HCT116 (cell line): ENCODE measurements around the gene UCK1.

Experiments used
- CTCF ChIP-seq, 3 experiments: fragments of 200-600 bp in 1 of 3; sonication (generic) in 1 of 3; IDR thresholded peaks in 2 of 3; conservative IDR thresholded peaks in 1 of 3; 2 replicates each; pipeline ENCODE4 v1.5.1; 2012 to 2017; ENCODE audit warnings: low read depth in 2 of 3, low read length in 2 of 3, antibody characterized with exemption in 1 of 3, borderline replicate concordance in 1 of 3, control low read depth in 1 of 3, mild to moderate bottlenecking in 1 of 3, mixed read lengths in 1 of 3, mixed run types in 1 of 3, moderate library complexity in 1 of 3; ENCODE audit not compliant: insufficient read depth in 1 of 3
- EGR1 ChIP-seq: IDR thresholded peaks from 2 replicates; pipeline ENCODE4 v1.6.1; 2012; ENCODE audit warnings: low read depth
- ELF1 ChIP-seq: IDR thresholded peaks from 2 replicates; pipeline ENCODE4 v1.6.1; 2012; ENCODE audit warnings: low read depth, borderline replicate concordance
- EZH2 ChIP-seq: fragments of 200-600 bp; sonication (generic); IDR thresholded peaks from 2 replicates; pipeline ENCODE4 v1.6.1; 2017; ENCODE audit warnings: antibody characterized with exemption, mixed run types
- EZH2phosphoT487 ChIP-seq: fragments of 200-600 bp; IDR thresholded peaks from 2 replicates; pipeline ENCODE4 v1.6.1; 2018; ENCODE audit warnings: antibody characterized with exemption, borderline replicate concordance
- JUND ChIP-seq: IDR thresholded peaks from 2 replicates; pipeline ENCODE4 v1.6.1; 2012
- MAX ChIP-seq: IDR thresholded peaks from 2 replicates; pipeline ENCODE4 v1.6.1; 2012
- POLR2A ChIP-seq: IDR thresholded peaks from 2 replicates; pipeline ENCODE4 v1.7.0; 2011; ENCODE audit warnings: borderline replicate concordance; ENCODE audit not compliant: insufficient read depth, insufficient read length; ENCODE audit errors: extremely low read depth
- POLR2AphosphoS5 ChIP-seq: IDR thresholded peaks from 2 replicates; pipeline ENCODE4 v1.6.1; 2011; ENCODE audit warnings: mild to moderate bottlenecking, low read depth, low read length, moderate library complexity
- REST ChIP-seq: IDR thresholded peaks from 2 replicates; pipeline ENCODE4 v1.6.1; 2012; ENCODE audit warnings: low read depth
- SP1 ChIP-seq: IDR thresholded peaks from 2 replicates; pipeline ENCODE4 v1.6.1; 2012; ENCODE audit warnings: low read depth
- YY1 ChIP-seq: IDR thresholded peaks from 2 replicates; pipeline ENCODE4 v1.6.1; 2011; ENCODE audit warnings: low read length, low read depth, moderate library complexity, mild to moderate bottlenecking; ENCODE audit not compliant: insufficient replicate concordance; ENCODE audit errors: extremely low read depth
- ZFX ChIP-seq: fragments of 450-650 bp; IDR thresholded peaks from 2 replicates; pipeline ENCODE4 v1.6.1; 2017
- ZNF274 ChIP-seq: fragments of 200-500 bp; sonication (Bioruptor generic); IDR thresholded peaks from 2 replicates; pipeline ENCODE4 v1.6.1; 2014; ENCODE audit warnings: mild to moderate bottlenecking, low read depth, low read length, inconsistent platforms

- TF ChIP-seq CTCF (IDR thresholded peaks at IDR 0.05 in 2 of 3, conservative IDR thresholded peaks at IDR 0.05 in 1 of 3; ENCODE audit: borderline replicate concordance in 1 of 3, insufficient read depth in 1 of 3, low read depth in 2 of 3, low read length in 2 of 3) (no peak), EZH2 (no peak), ZFX (no peak), EGR1 (no peak), POLR2A (no peak), EZH2phosphoT487 (no peak), JUND (no peak), REST (no peak), MAX (no peak), SP1 (no peak), POLR2AphosphoS5 (no peak), ELF1 (no peak), ZNF274 (no peak), YY1 (no peak)
Measured at GRCh38 chr9:131539223-131539923, 8.3 kb upstream of the UCK1 start.
